Karpas-422 (cell line): Measurements from ENCODE around the gene DMD. TPM values are rescaled to one million over a fixed set of nuclear protein-coding genes. Genes with fewer than 3 reads are reported as not detected.
"Not testable (repeated sequence)": the region's sequence is repeated elsewhere in the genome, so short reads cannot be mapped to it uniquely, and the experiment has no call there.

Source experiments
- DNase-seq: peaks from one replicate; pipeline ENCODE4 v3.0.0-alpha.2; 2015
- H2AFZ ChIP-seq: fragments of 200-600 bp; sonication (generic); 2 replicates; pipeline ENCODE4 v1.6.1; 2014; ENCODE audit warnings: antibody characterized with exemption, low read length, mixed read lengths
- H3K27ac ChIP-seq: fragments of 200-600 bp; sonication (generic); 2 replicates; pipeline ENCODE4 v1.5.1; 2014; ENCODE audit warnings: mild to moderate bottlenecking, low read length, moderate library complexity
- H3K27me3 ChIP-seq: fragments of 200-600 bp; sonication (generic); 2 replicates; pipeline ENCODE4 v1.6.1; 2014; ENCODE audit warnings: low read length, mixed read lengths
- H3K36me3 ChIP-seq: fragments of 200-600 bp; sonication (generic); 2 replicates; pipeline ENCODE4 v1.6.1; 2014; ENCODE audit warnings: low read length, mixed read lengths; ENCODE audit not compliant: insufficient read depth
- H3K4me1 ChIP-seq: fragments of 200-600 bp; sonication (generic); 2 replicates; pipeline ENCODE4 v1.6.1; 2014; ENCODE audit warnings: mild to moderate bottlenecking, low read length, mixed read lengths
- H3K4me2 ChIP-seq: fragments of 200-600 bp; sonication (generic); 2 replicates; pipeline ENCODE4 v1.6.1; 2014; ENCODE audit warnings: low read length, low read depth, mild to moderate bottlenecking; ENCODE audit not compliant: poor library complexity, severe bottlenecking
- H3K4me3 ChIP-seq: fragments of 200-600 bp; sonication (generic); 2 replicates; pipeline ENCODE4 v1.5.1; 2014; ENCODE audit warnings: mild to moderate bottlenecking, antibody characterized with exemption, low read length, mixed read lengths
- H3K79me2 ChIP-seq: fragments of 200-600 bp; sonication (generic); 2 replicates; pipeline ENCODE4 v1.6.1; 2014; ENCODE audit warnings: mild to moderate bottlenecking, low read length, mixed read lengths
- H3K9ac ChIP-seq: fragments of 200-600 bp; sonication (generic); 2 replicates; pipeline ENCODE4 v1.6.0; 2014; ENCODE audit warnings: low read length
- H3K9me2 ChIP-seq: fragments of 200-600 bp; sonication (generic), shearing (Covaris generic); replicated peaks from 2 replicates; pipeline ENCODE4 v1.6.0; 2014; ENCODE audit warnings: mild to moderate bottlenecking, low read length, moderate library complexity; ENCODE audit not compliant: insufficient read depth
- H3K9me3 ChIP-seq: fragments of 300-700, 200-600 bp; sonication (generic); 2 replicates; pipeline ENCODE4 v1.6.1; 2014; ENCODE audit warnings: low read length, mixed read lengths
- H4K20me1 ChIP-seq: fragments of 200-600 bp; sonication (generic); 2 replicates; pipeline ENCODE4 v1.6.1; 2014; ENCODE audit warnings: mild to moderate bottlenecking, antibody characterized with exemption, low read length, low read depth; ENCODE audit not compliant: insufficient read depth
- total RNA-seq: library from RNA; depleted of rRNA; stranded (reverse); fragments of >200 nt; shearing (Covaris generic); gene quantifications from 2 replicates; pipeline ENCODE4 v1.2.3, GENCODE V29; 2014; ENCODE audit warnings: low replicate concordance

Gene DMD
- total RNA-seq, 1 experiment from 2014 or later = not detected

GRCh38 chrX:31583892-31584291 lies 1627.5 kb downstream of the DMD start:
- H3K27me3 ChIP-seq, H3K36me3 ChIP-seq, H3K9me2 ChIP-seq, H3K9me3 ChIP-seq, H3K4me3 ChIP-seq, H3K4me2 ChIP-seq, H3K4me1 ChIP-seq, H4K20me1 ChIP-seq, H3K79me2 ChIP-seq, H2AFZ ChIP-seq, H3K9ac ChIP-seq, DNase-seq, H3K27ac ChIP-seq: not testable (repeated sequence)

DNA sequence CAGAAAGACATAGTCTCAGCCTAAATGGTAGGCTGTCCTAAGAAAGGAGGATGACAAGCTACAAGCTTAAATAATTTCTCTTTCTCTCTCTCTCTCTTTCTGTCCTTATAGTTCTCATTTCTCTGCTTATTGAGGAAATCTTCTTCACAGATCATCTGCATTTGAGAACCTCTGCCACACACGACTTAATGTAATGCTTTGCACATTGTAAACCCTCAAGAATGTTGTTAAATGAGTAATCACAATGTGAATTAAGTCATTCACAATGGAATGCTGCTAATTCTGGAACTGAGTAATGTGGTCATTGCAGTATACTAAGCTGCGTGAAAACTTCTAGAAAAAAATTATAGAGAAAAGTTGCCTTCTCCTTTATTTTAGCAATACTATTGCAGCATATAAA lies 1630.6 kb downstream of the DMD start:
- H3K4me1 ChIP-seq = no peaks in the 10 kb centered on the region
- no peaks in the 10 kb centered on the region for H4K20me1 ChIP-seq
- no peaks in the 10 kb centered on the region for H3K27me3 ChIP-seq
- H3K9ac ChIP-seq = no peak overlapping the region
- no peaks in the 10 kb centered on the region for H3K9me3 ChIP-seq
- H3K4me3 ChIP-seq = no peak overlapping the region
- no peaks in the 10 kb centered on the region for H3K9me2 ChIP-seq
- no peak overlapping the region for H3K4me2 ChIP-seq
- H2AFZ ChIP-seq = no peak overlapping the region
- no peaks in the 10 kb centered on the region for H3K79me2 ChIP-seq
- H3K27ac ChIP-seq = no peak overlapping the region
- no peaks in the 10 kb centered on the region for H3K36me3 ChIP-seq
- no peak for DNase-seq

- Histone ChIP-seq H3K79me2 (no peaks in the 10 kb centered on the region), H4K20me1 (no peaks in the 10 kb centered on the region), H3K36me3 (no peaks in the 10 kb centered on the region), H3K9ac (no peak overlapping the region), H3K9me2 (no peaks in the 10 kb centered on the region), H3K4me2 (no peak overlapping the region), H3K9me3 (no peaks in the 10 kb centered on the region), H3K4me3 (no peak overlapping the region), H3K27me3 (no peaks in the 10 kb centered on the region), H2AFZ (no peak overlapping the region), H3K27ac (no peak overlapping the region), H3K4me1 (no peaks in the 10 kb centered on the region)
- DNase-seq = no peak
These were observed 1631.1 kb downstream of the DMD start for GRCh38 chrX:31580227-31580626.

GRCh38 chrX:31572360-31572759 lies 1639.0 kb downstream of the DMD start:
- H3K27me3 ChIP-seq = no peaks in the 10 kb centered on the region
- H3K9me2 ChIP-seq = no peaks in the 10 kb centered on the region
- no peak overlapping the region for H3K4me3 ChIP-seq
- no peak overlapping the region for H3K4me2 ChIP-seq
- H3K36me3 ChIP-seq = no peaks in the 10 kb centered on the region
- no peak overlapping the region for H3K27ac ChIP-seq
- no peak overlapping the region for H3K9ac ChIP-seq
- no peak overlapping the region for H2AFZ ChIP-seq
- H3K9me3 ChIP-seq = no peaks in the 10 kb centered on the region; the same call in 1 of the 2 replicates
- no peaks in the 10 kb centered on the region for H3K4me1 ChIP-seq
- no peaks in the 10 kb centered on the region for H3K79me2 ChIP-seq
- H4K20me1 ChIP-seq = no peaks in the 10 kb centered on the region
- no peak for DNase-seq

GRCh38 chrX:31570658-31571057 lies 1640.7 kb downstream of the DMD start:
- Histone ChIP-seq H4K20me1 (no peaks in the 10 kb centered on the region), H3K27ac (no peak overlapping the region), H3K9ac (no peak overlapping the region), H3K4me1 (no peaks in the 10 kb centered on the region), H3K4me3 (no peak overlapping the region), H3K9me3 (no peaks in the 10 kb centered on the region; the same call in 1 of the 2 replicates), H3K79me2 (no peaks in the 10 kb centered on the region), H2AFZ (no peak overlapping the region), H3K4me2 (no peak overlapping the region), H3K27me3 (no peaks in the 10 kb centered on the region), H3K9me2 (no peaks in the 10 kb centered on the region), H3K36me3 (no peaks in the 10 kb centered on the region)
- DNase-seq = no peak

DNA sequence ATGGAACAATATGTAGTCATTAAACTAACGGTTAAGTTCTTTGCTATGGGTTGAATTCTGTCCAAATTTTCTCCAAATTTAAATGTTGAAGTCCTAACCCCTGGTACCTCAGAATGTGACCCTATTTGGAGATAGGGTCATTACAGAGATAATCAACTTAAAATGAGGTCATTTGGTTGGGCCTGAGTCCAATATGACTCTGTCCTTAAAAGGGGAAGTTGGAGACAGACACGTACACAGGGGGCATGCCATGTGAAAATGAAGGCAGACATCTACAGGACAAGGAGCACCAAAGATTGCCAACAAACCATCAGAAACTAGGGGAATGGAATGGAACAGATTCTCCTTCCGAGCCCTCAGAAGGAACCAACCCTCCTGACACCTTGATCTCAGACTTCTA lies 1647.6 kb downstream of the DMD start:
- Histone ChIP-seq H3K27ac (no peak overlapping the region), H3K4me2 (no peak overlapping the region), H3K36me3 (no peaks in the 10 kb centered on the region), H2AFZ (no peak overlapping the region), H3K9me3 (no peaks in the 10 kb centered on the region; the same call in 1 of the 2 replicates), H3K79me2 (no peaks in the 10 kb centered on the region), H3K4me1 (no peaks in the 10 kb centered on the region), H3K9ac (no peak overlapping the region), H3K4me3 (no peak overlapping the region), H4K20me1 (no peaks in the 10 kb centered on the region), H3K27me3 (no peaks in the 10 kb centered on the region), H3K9me2 (no peaks in the 10 kb centered on the region)
- no peak for DNase-seq

- Histone ChIP-seq H2AFZ (no peak overlapping the region), H3K4me3 (no peak overlapping the region), H3K27ac (no peak overlapping the region), H3K4me1 (no peaks in the 10 kb centered on the region), H3K9me3 (no peaks in the 10 kb centered on the region; the same call in 1 of the 2 replicates), H3K27me3 (no peaks in the 10 kb centered on the region), H3K9me2 (no peaks in the 10 kb centered on the region), H3K79me2 (no peaks in the 10 kb centered on the region), H3K36me3 (no peaks in the 10 kb centered on the region), H3K9ac (no peak overlapping the region), H4K20me1 (no peaks in the 10 kb centered on the region), H3K4me2 (no peak overlapping the region)
- no peak for DNase-seq
These were observed 1655.8 kb downstream of the DMD start for GRCh38 chrX:31555506-31555905.

DNA sequence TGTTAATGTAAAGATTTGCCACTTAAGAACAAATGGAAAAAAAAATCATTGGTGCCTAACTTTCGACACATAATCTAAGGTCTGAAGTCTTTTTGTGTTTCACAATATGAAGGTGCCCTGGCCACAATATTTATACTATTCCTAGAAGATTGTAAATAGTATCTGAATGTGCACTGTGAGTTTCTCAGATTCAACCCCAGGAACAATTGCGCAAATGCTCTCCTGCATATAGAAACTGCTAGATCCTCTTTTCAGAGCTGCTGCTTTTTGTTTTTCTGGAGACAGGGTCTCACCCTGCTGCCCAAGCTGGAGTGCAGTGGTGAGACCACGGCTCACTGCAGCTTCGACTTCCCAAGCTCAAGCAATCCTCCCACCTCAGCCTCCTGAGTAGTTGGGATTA lies 1659.4 kb downstream of the DMD start:
- Histone ChIP-seq H3K9me3 (peaks cover 7% of the 10 kb centered on the region), H3K4me3 (no peak overlapping the region), H3K27ac (no peak overlapping the region), H2AFZ (no peak overlapping the region), H3K4me2 (no peak overlapping the region), H3K9me2 (no peaks in the 10 kb centered on the region), H3K4me1 (no peaks in the 10 kb centered on the region), H3K9ac (no peak overlapping the region), H3K36me3 (no peaks in the 10 kb centered on the region), H3K27me3 (no peaks in the 10 kb centered on the region), H4K20me1 (no peaks in the 10 kb centered on the region), H3K79me2 (no peaks in the 10 kb centered on the region)
- DNase-seq = no peak

- Histone ChIP-seq H3K27ac (no peak overlapping the region), H3K79me2 (no peaks in the 10 kb centered on the region), H3K27me3 (no peaks in the 10 kb centered on the region), H3K4me2 (no peak overlapping the region), H4K20me1 (no peaks in the 10 kb centered on the region), H3K36me3 (no peaks in the 10 kb centered on the region), H3K9ac (no peak overlapping the region), H3K4me3 (no peak overlapping the region), H3K9me2 (no peaks in the 10 kb centered on the region), H3K9me3 (peaks cover 7% of the 10 kb centered on the region), H2AFZ (no peak overlapping the region), H3K4me1 (no peaks in the 10 kb centered on the region)
- DNase-seq = no peak
These were observed 1661.2 kb downstream of the DMD start for GRCh38 chrX:31550158-31550557.
